GM19351 (cell line): Measurements from ENCODE around the gene PRTG.
A peak's percentile ranks its signal among the peaks of the same experiment; 100 is the strongest.
"Not testable (repeated sequence)": the region's sequence is repeated elsewhere in the genome, so short reads cannot be mapped to it uniquely, and the experiment has no call there.

Source experiments
- ATAC-seq: cut with Tn5 transposase; IDR thresholded peaks from one replicate; pipeline ENCODE4 v1.9.1; 2021; ENCODE audit warnings: mild to moderate bottlenecking, moderate library complexity; ENCODE audit not compliant: unreplicated experiment

Gene PRTG

GRCh38 chr15:55750706-55751105, 7.8 kb upstream of the PRTG start:
- no peak for ATAC-seq

- ATAC-seq: no peak
Measured at GRCh38 chr15:55743729-55744655, 1.0 kb upstream of the PRTG start.

DNA sequence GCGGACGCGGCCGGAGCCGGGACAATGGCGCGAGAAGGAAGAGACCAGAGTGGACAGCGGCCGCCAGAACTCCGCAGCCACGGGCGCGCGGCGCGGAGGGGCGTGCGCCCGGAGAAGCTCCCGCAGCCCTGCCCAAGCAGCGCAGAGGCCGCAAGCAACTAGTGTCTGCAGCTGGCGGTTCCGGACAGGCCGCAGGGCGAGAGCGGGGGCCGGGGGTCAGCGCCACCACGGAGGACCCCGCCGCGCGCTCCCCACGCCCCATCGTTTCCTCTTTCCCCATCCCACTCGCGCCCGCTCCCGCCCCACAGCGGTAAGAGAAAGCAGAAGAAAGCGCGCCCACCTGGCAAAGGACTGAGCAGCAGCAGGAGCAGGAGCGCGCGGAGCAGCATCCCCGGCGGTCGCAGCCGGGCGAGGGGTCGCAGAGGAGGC, 440 bp downstream of the PRTG start:
- peak; percentile 30 for ATAC-seq

GRCh38 chr15:55741833-55742497, 987 bp downstream of the PRTG start:
- peak; percentile 24 for ATAC-seq

DNA sequence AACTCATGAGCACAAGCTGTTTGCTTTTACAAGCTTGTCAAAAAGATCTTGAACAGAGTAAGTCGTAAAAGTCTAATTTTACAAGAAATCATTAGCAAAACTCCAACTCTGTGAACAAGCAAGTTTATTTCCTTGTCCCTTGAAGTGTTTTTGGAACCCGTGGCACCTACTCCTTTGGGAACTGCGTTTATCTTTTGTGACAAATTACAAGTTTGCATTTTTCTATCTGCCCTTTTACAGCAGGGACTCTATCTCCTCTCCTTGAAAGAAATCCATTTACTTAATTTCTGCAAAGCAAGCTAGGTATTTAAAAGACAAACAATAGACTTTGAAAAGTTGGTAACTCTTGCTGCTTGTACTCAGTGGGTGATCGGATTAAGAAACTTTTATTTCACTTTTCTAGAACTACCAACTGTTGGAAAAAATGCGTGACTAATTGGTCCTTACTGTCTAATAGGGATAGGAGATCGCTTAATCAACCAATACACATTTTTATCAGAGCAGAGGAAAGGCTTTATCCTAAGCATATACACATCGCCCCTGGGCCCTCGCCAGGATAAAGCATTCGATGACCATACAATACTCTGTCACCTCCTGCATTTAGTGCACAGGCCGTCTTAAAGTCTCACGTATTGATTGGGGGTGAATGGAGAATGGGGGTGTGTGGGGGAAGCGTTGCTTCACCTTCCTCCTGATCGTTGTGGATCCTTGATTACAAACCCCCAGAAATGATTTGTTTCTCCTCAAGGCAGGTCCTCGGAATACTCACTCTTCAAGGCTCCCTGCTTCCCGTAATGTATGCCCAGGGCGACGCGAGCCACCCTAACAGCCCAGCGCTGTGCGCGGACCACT, 1.7 kb downstream of the PRTG start:
- ATAC-seq: no peak

DNA sequence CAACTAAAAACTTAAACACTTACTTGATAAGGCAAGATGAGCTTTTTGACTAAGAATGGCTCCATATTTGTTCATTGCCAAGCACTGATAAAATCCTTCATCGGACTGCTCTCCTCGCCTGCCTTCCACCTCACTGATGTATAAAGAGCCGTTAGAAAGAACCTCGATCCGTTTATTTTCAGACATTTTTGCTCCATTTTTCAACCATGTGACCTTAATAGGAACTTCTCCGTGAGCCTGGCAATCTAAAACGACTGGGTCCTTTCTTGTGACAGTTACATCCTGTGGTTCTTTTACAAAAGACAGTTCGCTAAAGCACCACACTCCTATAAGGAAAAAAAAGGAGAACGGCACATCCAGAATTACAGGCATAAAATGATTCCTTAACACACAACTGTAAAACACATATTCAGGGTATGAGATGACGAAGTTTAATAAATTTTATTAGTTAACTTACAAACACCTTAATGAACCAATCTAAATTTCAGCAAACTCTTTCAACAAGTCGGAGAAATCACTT, 2.5 kb downstream of the PRTG start:
- ATAC-seq: no peak

- ATAC-seq: no peak
Measured at GRCh38 chr15:55739641-55740040, 3.3 kb downstream of the PRTG start.

DNA sequence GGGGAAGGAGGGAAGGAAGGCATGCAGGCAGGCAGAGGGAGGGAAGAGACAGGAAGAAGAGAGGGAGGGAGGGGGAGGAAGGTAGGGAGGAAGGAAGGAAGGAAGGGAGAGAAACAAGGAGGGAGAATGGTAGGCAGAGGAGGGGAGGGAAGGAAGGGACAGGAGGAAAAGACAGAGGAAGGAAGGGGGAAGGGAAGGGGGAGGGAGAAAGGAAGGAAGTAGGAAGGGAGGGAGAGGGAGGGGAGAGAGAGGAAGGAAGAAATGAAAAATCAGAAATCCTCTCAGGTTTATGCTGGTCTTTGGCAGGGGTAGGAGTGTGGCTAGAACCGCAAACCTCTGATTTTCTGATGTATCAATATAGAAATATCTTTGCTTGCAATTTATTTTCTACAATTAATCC, 4.2 kb downstream of the PRTG start:
- no peak for ATAC-seq

GRCh38 chr15:55737373-55737772, 5.6 kb downstream of the PRTG start:
- ATAC-seq: no peak

DNA sequence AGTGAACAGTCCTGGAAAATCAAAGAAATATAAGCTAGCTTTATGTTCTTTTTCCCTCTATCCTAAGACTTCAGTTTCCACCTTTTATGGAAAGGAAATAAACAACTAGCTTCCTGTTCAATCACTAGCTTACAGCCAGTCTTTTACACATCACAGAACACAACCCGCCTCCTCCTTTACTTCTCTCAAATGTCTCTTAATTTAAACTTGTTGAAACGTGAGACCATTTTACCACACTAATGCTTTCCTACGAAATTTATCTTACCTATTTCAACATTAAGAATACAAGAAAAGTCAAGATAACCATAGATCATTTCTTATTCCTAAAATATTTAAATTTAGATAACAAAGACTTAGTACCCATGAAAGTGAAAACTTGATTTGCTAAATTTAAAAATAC, 6.2 kb downstream of the PRTG start:
- no peak for ATAC-seq

- ATAC-seq: no peak
Measured at GRCh38 chr15:55734641-55735040, 8.3 kb downstream of the PRTG start.

GRCh38 chr15:55733461-55733860, 9.5 kb downstream of the PRTG start:
- ATAC-seq: not testable (repeated sequence)

GRCh38 chr15:55721554-55722185, 21.3 kb downstream of the PRTG start:
- no peak for ATAC-seq

DNA sequence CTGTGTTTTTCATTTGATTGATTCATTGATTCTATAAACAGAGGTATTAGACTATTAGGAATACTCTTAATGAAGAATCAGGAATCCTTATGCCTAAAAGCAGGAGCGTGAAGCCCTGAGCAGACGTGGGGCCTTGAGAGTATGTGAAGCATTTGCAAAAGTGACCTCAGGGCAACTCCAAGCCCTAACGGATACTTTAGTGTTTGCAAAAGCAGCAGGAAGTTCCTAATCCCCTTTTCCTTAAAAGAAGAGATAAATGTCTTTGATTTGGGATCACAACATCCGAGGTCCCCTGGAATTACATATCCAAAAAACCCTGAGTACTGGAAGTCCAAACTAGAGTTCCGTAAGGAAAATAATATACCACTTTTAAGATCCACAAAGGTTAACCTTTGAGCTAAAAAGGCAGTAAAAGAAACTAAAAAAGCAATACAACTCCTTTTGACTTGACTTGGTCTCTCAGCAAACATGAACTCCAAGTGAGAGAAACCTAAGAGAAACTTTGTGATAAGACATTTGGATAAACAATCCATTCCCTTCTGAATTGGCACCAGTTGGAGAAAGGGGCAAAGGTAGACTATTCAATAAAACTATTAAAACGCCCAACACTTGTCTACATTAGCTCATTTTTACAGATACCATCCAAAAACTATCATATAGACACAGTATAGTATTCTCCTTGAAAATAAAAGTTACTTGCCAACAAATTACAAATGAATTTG, 27.4 kb downstream of the PRTG start:
- no peak for ATAC-seq

DNA sequence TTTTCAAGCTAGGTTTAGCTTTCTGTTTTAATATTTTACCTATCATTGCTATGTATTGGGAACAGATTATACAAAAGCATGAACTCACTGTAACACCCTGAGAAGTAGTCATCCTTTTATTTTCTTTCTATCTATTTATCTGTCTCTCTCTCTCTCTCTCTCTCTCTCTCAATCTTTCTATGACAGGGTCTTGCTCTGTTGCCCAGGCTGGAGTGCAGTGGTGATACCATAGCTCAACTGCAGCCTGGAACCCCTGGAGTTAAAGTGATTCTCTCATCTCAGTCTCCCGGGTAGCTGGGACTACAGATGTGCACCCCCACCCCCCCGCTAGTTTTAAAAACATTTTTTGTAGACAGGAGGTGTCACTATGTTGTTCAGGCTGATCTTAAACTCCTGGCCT, 28.9 kb downstream of the PRTG start:
- no peak for ATAC-seq

GRCh38 chr15:55712363-55712762, 30.6 kb downstream of the PRTG start:
- no peak for ATAC-seq

- no peak for ATAC-seq
Measured at GRCh38 chr15:55710286-55710685, 32.7 kb downstream of the PRTG start.

- no peak for ATAC-seq
Measured at GRCh38 chr15:55709458-55709857, 33.5 kb downstream of the PRTG start.

DNA sequence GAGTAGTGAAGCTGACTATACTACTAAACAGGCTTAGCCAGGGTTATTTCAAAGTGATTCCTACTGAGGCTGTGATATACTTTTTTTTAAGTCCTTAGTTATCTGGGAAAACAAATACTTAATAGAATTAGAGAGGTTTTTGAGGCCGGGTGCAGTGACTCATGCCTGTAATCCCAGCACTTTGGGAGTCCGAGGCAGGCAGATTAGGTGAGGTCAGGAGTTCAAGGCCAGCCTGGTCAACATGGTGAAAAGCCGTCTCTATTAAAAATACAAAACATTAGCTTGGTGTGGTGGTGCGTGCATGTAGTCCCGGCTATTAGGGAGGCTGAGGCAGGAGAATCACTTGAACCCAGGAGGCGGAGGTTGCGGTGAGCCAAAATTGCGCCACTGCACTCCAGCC, 34.2 kb downstream of the PRTG start:
- no peak for ATAC-seq

DNA sequence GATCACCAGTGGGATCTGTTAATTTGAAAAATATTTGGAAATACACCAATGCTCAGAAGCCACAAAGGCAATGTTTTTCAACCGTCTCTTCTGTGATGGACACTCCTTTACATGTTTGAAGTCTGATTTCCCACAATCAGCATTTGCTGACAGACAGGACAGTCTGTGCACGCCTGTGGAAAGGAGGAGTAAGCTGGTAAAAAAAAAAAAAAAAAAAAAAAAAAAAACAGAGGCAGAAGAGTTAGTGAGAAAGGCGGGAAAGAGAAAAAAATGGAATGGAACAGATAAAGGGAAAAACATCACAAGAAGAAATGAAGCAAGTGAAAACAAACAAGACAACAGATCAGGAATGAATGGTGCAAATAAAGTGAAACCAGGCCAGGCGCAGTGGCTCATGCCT, 35.0 kb downstream of the PRTG start:
- ATAC-seq: no peak
